SJSA1 (cell line): ENCODE data around the gene VAC14. TPM values are rescaled to one million over a fixed set of nuclear protein-coding genes. Genes with fewer than 3 reads are reported as not detected.

Experiments used
- DNase-seq, 2 experiments: peaks; one replicate each; pipeline ENCODE4 v3.0.0-alpha.2; 2015 to 2020; ENCODE audit warnings: low spot score in 2 of 2, low read depth in 1 of 2
- H3K27ac ChIP-seq: fragments of 250-450 bp; sonication (Bioruptor Pico); 2 replicates; pipeline ENCODE4 v1.5.1; 2020; ENCODE audit warnings: mild to moderate bottlenecking, moderate library complexity
- H3K27me3 ChIP-seq: fragments of 250-450 bp; sonication (Bioruptor Pico); replicated peaks from 2 replicates; pipeline ENCODE4 v1.5.1; 2020; ENCODE audit warnings: mild to moderate bottlenecking, moderate library complexity
- H3K36me3 ChIP-seq: fragments of 250-450 bp; sonication (Bioruptor Pico); 2 replicates; pipeline ENCODE4 v1.5.1; 2020; ENCODE audit warnings: mild to moderate bottlenecking
- H3K4me1 ChIP-seq: fragments of 250-450 bp; sonication (Bioruptor Pico); replicated peaks from 2 replicates; pipeline ENCODE4 v1.6.1; 2021; ENCODE audit warnings: mild to moderate bottlenecking
- H3K4me3 ChIP-seq: fragments of 250-450 bp; sonication (Bioruptor Pico); 2 replicates; pipeline ENCODE4 v1.5.1; 2020; ENCODE audit warnings: mild to moderate bottlenecking
- H3K9me3 ChIP-seq: fragments of 250-450 bp; sonication (Bioruptor Pico); replicated peaks from 2 replicates; pipeline ENCODE4 v1.5.1; 2020; ENCODE audit warnings: mild to moderate bottlenecking
- total RNA-seq: library from RNA; depleted of rRNA; stranded (reverse); fragments of >200 nt; shearing (Covaris generic); gene quantifications from 2 replicates; pipeline ENCODE4 v1.2.3, GENCODE V29; 2014

The VAC14 gene
- total RNA-seq, 1 experiment from 2014 or later: 46.7 TPM

- DNase-seq: peak; percentile 87 to 95
- peak overlapping the region; percentile 89 for H3K27ac ChIP-seq
- H3K9me3 ChIP-seq: no peaks in the 10 kb centered on the region
- no peak overlapping the region for H3K4me3 ChIP-seq
- peaks cover 26% of the 10 kb centered on the region for H3K36me3 ChIP-seq
- peaks cover 66% of the 10 kb centered on the region for H3K4me1 ChIP-seq
- no peaks in the 10 kb centered on the region for H3K27me3 ChIP-seq
These were observed 106.7 kb downstream of the VAC14 start for GRCh38 chr16:70694088-70694867.

GRCh38 chr16:70692873-70693671 lies 107.9 kb downstream of the VAC14 start:
- Histone ChIP-seq H3K36me3 (peaks cover 26% of the 10 kb centered on the region), H3K9me3 (0 out of 2 replicates have a peak, but pooled peaks cover 2% of the 10 kb centered on the region), H3K27ac (peak overlapping the region; percentile 89), H3K4me3 (no peak overlapping the region), H3K27me3 (no peaks in the 10 kb centered on the region), H3K4me1 (peaks cover 78% of the 10 kb centered on the region)
- DNase-seq: no peak

GRCh38 chr16:70692130-70692872 lies 108.7 kb downstream of the VAC14 start:
- Histone ChIP-seq H3K27me3 (no peaks in the 10 kb centered on the region), H3K27ac (peak overlapping the region; percentile 89), H3K4me1 (peaks cover 81% of the 10 kb centered on the region), H3K36me3 (peaks cover 18% of the 10 kb centered on the region), H3K9me3 (0 out of 2 replicates have a peak, but pooled peaks cover 2% of the 10 kb centered on the region), H3K4me3 (no peak overlapping the region)
- DNase-seq: no peak

DNA sequence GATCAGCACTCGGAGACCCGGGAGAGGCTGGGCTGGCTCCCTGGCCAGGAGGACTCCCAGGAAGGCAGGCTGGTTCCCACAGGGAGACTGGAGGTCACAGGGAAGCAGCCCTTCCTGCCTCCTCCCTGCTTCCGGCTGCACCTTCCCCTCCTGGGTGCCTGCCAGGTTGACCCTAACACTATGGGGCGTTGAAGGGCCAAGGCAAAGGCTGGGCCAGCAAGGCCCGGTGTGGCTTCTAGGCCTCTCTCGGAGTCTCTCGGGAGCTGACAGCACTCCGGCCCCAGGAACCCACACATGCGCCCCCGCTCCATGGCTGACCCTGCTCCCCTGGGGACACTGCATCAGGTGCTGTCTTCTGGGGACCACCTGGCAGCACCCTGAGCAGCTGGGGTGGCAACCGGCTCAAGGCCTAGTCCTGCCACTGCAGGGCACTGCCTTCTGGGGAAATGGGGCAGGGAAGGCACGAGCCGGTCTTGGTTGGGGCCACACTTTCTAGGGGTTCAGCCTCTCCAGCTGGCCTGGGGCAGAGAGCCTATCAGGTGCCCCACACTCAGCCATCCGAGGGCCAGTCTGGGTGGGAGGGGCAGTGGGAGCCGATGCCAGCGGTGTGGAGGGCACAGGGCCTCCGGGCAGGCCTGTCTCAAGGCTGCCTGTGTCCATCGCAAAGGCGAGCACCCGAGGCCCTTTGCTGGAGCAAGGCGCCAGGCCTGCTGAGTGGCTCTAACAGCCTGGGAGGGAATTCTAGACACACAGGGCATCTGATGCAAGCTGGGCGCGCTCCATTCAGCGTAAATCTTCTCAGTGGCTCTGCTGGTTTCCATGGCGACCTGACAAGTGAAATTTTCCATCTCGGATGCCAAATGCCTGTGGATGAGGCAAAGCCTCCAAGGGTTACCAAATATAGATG lies 109.5 kb downstream of the VAC14 start:
- Histone ChIP-seq H3K9me3 (0 out of 2 replicates have a peak, but pooled peaks cover 3% of the 10 kb centered on the region), H3K27me3 (no peaks in the 10 kb centered on the region), H3K4me3 (no peak overlapping the region), H3K36me3 (peaks cover 19% of the 10 kb centered on the region), H3K27ac (peak overlapping the region; percentile 89; the same call in 1 of the 2 replicates), H3K4me1 (peaks cover 85% of the 10 kb centered on the region)
- DNase-seq: no peak

DNA sequence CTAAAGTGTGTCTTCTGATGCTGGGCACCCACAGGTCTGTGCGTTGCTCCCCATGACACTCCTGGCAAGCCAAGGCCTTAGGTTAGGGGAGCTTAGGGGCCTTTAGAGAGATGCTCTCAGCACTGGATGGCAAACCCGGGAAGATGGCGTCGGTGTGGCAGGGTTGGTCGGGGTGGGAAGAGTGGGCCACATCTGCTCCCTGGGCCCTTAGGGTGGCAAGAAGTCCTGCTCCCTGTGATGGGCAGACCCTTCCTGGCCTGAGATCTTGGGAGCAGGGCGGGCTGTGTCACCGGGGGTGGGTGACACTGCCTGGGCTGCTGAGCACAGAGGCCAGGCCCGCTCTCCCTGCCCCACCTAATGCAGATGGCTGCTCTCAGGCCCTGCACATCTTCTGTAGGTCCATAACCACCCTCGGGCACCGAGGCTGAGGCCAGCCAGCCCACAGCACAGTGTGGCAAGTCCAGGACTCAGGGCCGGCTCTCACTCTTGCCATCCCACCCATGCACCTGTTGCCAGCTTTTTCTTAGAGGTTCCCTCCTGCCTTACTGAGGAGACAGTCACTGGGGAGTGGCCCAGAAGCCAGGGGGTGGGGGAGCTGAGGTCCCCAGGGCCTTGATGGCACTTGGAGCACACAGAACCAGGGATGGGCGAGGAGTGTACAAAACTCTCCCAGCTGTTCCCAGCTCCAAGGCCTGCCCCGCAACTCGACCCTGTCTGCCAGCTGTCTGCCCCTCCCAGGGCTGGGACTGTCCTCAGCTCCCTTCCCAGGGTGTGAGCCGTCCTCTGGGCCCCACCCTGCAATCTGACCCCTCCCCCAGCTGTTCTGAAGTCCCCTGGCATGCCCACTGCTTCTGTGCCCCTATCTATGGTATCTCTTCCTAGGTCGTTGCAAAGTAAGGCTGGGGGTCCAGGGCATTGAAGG lies 110.7 kb downstream of the VAC14 start:
- no peaks in the 10 kb centered on the region for H3K27me3 ChIP-seq
- peaks cover 85% of the 10 kb centered on the region for H3K4me1 ChIP-seq
- H3K36me3 ChIP-seq: peaks cover 27% of the 10 kb centered on the region
- DNase-seq: no peak
- H3K27ac ChIP-seq: no peak overlapping the region
- H3K4me3 ChIP-seq: no peak overlapping the region
- H3K9me3 ChIP-seq: 0 out of 2 replicates have a peak, but pooled peaks cover 7% of the 10 kb centered on the region

- Histone ChIP-seq H3K4me3 (no peak overlapping the region), H3K4me1 (peaks cover 83% of the 10 kb centered on the region), H3K36me3 (peaks cover 34% of the 10 kb centered on the region), H3K27ac (peak overlapping the region; percentile 31; the same call in 1 of the 2 replicates), H3K27me3 (no peaks in the 10 kb centered on the region), H3K9me3 (0 out of 2 replicates have a peak, but pooled peaks cover 7% of the 10 kb centered on the region)
- DNase-seq: no peak
These were observed 111.7 kb downstream of the VAC14 start for GRCh38 chr16:70689035-70689969.

GRCh38 chr16:70688246-70688742 lies 112.7 kb downstream of the VAC14 start:
- no peak for DNase-seq
- Histone ChIP-seq H3K9me3 (0 out of 2 replicates have a peak, but pooled peaks cover 7% of the 10 kb centered on the region), H3K36me3 (peaks cover 41% of the 10 kb centered on the region), H3K4me3 (no peak overlapping the region), H3K27me3 (no peaks in the 10 kb centered on the region), H3K27ac (peak overlapping the region; percentile 31), H3K4me1 (peaks cover 77% of the 10 kb centered on the region)

GRCh38 chr16:70687671-70688245 lies 113.2 kb downstream of the VAC14 start:
- DNase-seq: no peak
- peaks cover 71% of the 10 kb centered on the region for H3K4me1 ChIP-seq
- H3K36me3 ChIP-seq: peaks cover 42% of the 10 kb centered on the region
- 0 out of 2 replicates have a peak, but pooled peaks cover 7% of the 10 kb centered on the region for H3K9me3 ChIP-seq
- H3K27me3 ChIP-seq: no peaks in the 10 kb centered on the region
- peak overlapping the region; percentile 31 for H3K27ac ChIP-seq
- no peak overlapping the region for H3K4me3 ChIP-seq

GRCh38 chr16:70687102-70687511 lies 113.9 kb downstream of the VAC14 start:
- Histone ChIP-seq H3K4me1 (peaks cover 65% of the 10 kb centered on the region), H3K36me3 (peaks cover 37% of the 10 kb centered on the region), H3K9me3 (0 out of 2 replicates have a peak, but pooled peaks cover 7% of the 10 kb centered on the region), H3K27ac (no peak overlapping the region), H3K27me3 (no peaks in the 10 kb centered on the region), H3K4me3 (no peak overlapping the region)
- no peak for DNase-seq

GRCh38 chr16:70686376-70687101 lies 114.4 kb downstream of the VAC14 start:
- Histone ChIP-seq H3K27me3 (no peaks in the 10 kb centered on the region), H3K36me3 (peaks cover 40% of the 10 kb centered on the region), H3K9me3 (0 out of 2 replicates have a peak, but pooled peaks cover 7% of the 10 kb centered on the region), H3K4me1 (peaks cover 59% of the 10 kb centered on the region), H3K27ac (peak overlapping the region; percentile 78), H3K4me3 (peak overlapping the region; percentile 99)
- DNase-seq: no peak
